ENCODE results near the gene ATP8B1. TPM values are rescaled to one million over a fixed set of nuclear protein-coding genes. Genes with fewer than 3 reads are reported as not detected.

The ATP8B1 gene
- total and polyA plus RNA-seq, 2 of the 8 experiments (the other 6 are each of a cell fraction or from before 2014, with no cell fraction given), result 1.1 to 4.6 TPM

GRCh38 chr18:57797209-57797651 is 5.9 kb downstream of the ATP8B1 start:
- DNase-seq (ENCODE audit: low read depth in 1 of 2, low spot score in 2 of 2), result no peak
- H3K9ac ChIP-seq (replicated peaks in 1 of 4; ENCODE audit: extremely low read depth in 1 of 4, low read depth in 3 of 4, low read length in 3 of 4), result no peak overlapping the region
- no peak overlapping the region for H3K18ac ChIP-seq (ENCODE audit: extremely low read depth, low read length)
- H3K27me3 ChIP-seq (replicated peaks in 1 of 4; ENCODE audit: control insufficient read depth in 3 of 4, extremely low read depth in 1 of 4, insufficient read depth in 3 of 4, low read length in 3 of 4), result peaks cover 0 to 24% (median 15%) of the 10 kb centered on the region in 4 experiments; a peak in 6 of 7 replicates
- H3K27ac ChIP-seq (ENCODE audit: low read depth, low read length), result no peak overlapping the region
- no peak overlapping the region for H2BK20ac ChIP-seq (ENCODE audit: low read length)
- no peaks in the 10 kb centered on the region for H3K79me1 ChIP-seq (ENCODE audit: low read depth, low read length)
- H3K79me2 ChIP-seq (ENCODE audit: control insufficient read depth in 1 of 2, insufficient read depth in 2 of 2, low read length in 2 of 2), result no peaks in the 10 kb centered on the region
- H4K8ac ChIP-seq (ENCODE audit: extremely low read depth, insufficient read depth, low read length), result no peak overlapping the region
- no peaks in the 10 kb centered on the region for H3K9me3 ChIP-seq (ENCODE audit: insufficient read depth in 2 of 2, low read depth in 1 of 2, low read length in 1 of 2)
- no peaks in the 10 kb centered on the region for H3K36me3 ChIP-seq (ENCODE audit: control insufficient read depth in 2 of 4, insufficient read depth in 4 of 4, low read length in 3 of 4)
- H4K20me1 ChIP-seq (replicated peaks in 1 of 2; ENCODE audit: control insufficient read depth in 1 of 2, insufficient read depth in 2 of 2, low read length in 2 of 2), result no peaks in the 10 kb centered on the region
- H4K5ac ChIP-seq (ENCODE audit: insufficient read length, low read depth, low read length), result no peak overlapping the region
- 93% methylated on average over 3 of the region's 3 CpGs; no CpG with 5 or more reads in 1 of the 2 experiments for WGBS, 2 experiments (ENCODE audit: extremely low coverage in 1 of 2, insufficient coverage in 1 of 2, insufficient read length in 1 of 2, insufficient replicate concordance in 2 of 2, low coverage in 1 of 2, low lambda C conversion rate in 2 of 2, missing lambda C conversion rate in 1 of 2)
- no peak overlapping the region for H2AFZ ChIP-seq (ENCODE audit: low read length)
- TF ChIP-seq ATF3 (IDR thresholded peaks at IDR 0.05; ENCODE audit: insufficient read depth, low read depth, low read length), result no peak
- no peak for TF ChIP-seq SIN3A (conservative IDR thresholded peaks at IDR 0.05 in 1 of 2, IDR thresholded peaks at IDR 0.05 in 1 of 2; ENCODE audit: low read depth in 1 of 2, low read length in 2 of 2)
- no peak overlapping the region for H2AK5ac ChIP-seq (ENCODE audit: low read depth, low read length)
- no peak overlapping the region for H3K56ac ChIP-seq (replicated peaks; ENCODE audit: insufficient read length, low read depth, low read length)
- H2BK15ac ChIP-seq (ENCODE audit: low read length), result no peak overlapping the region
- no peak overlapping the region for H3K23ac ChIP-seq (ENCODE audit: insufficient read length)
- H3K4me1 ChIP-seq (replicated peaks in 1 of 4; ENCODE audit: control insufficient read depth in 3 of 4, insufficient read depth in 4 of 4, low read length in 3 of 4), result peaks cover 0 to 5% (median 1%) of the 10 kb centered on the region in 4 experiments; a peak in 3 of 7 replicates
- ChIA-PET POLR2A (ENCODE audit: partially characterized antibody) (no interaction called here), CTCF (ENCODE audit: partially characterized antibody) (interaction anchor here (0.6 to 1.7 kb wide), 4 partner anchors 30 to 1906 kb away, joined by 3 to 4 read pairs (median 3); no protein-coding TSS in a partner anchor)
- no peak overlapping the region for H4K91ac ChIP-seq (replicated peaks; ENCODE audit: insufficient read length, low read length)
- H3K4me2 ChIP-seq (ENCODE audit: insufficient read depth in 1 of 2, low read depth in 2 of 2, low read length in 2 of 2), result no peak overlapping the region
- H3K14ac ChIP-seq (ENCODE audit: insufficient read length), result no peak overlapping the region
- no peak overlapping the region for H2BK12ac ChIP-seq (ENCODE audit: low read depth, low read length)
- no peak overlapping the region for H2BK120ac ChIP-seq (replicated peaks; ENCODE audit: low read depth, low read length)
- no peak overlapping the region for H2BK5ac ChIP-seq (ENCODE audit: low read depth, low read length)
- FAIRE-seq, result no peak
- H3K4ac ChIP-seq (replicated peaks; ENCODE audit: insufficient read length, low read depth, low read length), result no peak overlapping the region
- no peak overlapping the region for H3K4me3 ChIP-seq (ENCODE audit: extremely low read depth in 1 of 4, insufficient read depth in 2 of 4, low read depth in 3 of 4, low read length in 4 of 4)
- peaks cover 7% of the 10 kb centered on the region; the same call in 1 of the 2 replicates for H3K23me2 ChIP-seq (ENCODE audit: low read depth, low read length)

Data from H1 (cell line).